GM21717 (cell line): ENCODE results near the gene HSPD1.

Experiments
- ATAC-seq: cut with Tn5 transposase; IDR thresholded peaks from one replicate; pipeline ENCODE4 v1.9.1; 2021; ENCODE audit warnings: mild to moderate bottlenecking, moderate library complexity; ENCODE audit not compliant: unreplicated experiment

Gene HSPD1

DNA sequence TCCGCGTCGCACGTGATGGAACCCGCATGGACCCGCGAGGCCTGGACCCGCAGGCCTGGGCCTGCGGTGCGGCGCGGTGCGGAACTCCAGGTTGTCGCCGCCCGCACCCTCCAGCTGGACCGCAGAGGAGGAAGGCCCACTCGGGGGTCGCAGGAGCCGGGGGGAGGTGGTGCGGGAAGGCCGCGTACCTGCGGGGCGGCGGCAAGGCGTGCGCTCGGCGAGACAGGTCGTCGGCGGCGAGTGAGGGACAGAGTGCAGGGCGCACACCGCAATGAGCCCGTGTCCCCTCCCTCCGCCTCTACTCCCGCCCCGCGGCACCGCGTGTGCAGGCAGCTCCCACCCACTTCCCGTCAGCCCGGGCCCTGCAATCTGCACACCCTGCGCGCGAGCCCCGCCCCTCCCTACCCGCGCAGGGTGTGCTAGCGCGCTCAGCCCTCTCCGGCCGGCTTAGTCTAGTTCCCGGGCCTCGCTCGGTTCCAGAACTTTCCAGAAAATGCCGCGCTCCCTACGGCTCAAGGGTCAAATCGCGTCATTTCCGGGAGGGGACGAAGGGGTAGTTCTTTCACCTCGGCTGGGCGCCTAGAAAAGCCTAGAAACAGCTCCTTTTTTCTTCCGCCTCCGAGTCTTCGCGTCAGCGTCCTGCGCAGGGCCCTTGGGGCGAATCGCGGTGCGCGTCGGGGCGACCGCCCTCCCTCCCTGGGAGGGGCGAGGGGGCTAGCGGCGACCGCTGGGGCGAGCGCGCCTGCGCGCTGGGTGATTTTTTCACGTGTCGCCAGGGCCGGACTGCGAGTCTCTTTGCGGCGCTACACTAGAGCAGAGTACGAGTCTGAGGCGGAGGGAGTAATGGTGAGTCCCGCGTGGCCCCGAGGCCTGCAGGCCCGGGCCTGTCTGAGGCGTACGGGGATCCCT, at the start of gene HSPD1, which contains the start of gene HSPE1:
Gene HSPD1 (minus strand): TSS at position 247 of the 909 bp plus-strand sequence. CDS start 992 bp downstream, outside the sequence.
Gene HSPE1 (plus strand): TSS at position 786 of the 909 bp plus-strand sequence. CDS start 58 bp downstream, at position 844.
- peak; percentile 84 for ATAC-seq

DNA sequence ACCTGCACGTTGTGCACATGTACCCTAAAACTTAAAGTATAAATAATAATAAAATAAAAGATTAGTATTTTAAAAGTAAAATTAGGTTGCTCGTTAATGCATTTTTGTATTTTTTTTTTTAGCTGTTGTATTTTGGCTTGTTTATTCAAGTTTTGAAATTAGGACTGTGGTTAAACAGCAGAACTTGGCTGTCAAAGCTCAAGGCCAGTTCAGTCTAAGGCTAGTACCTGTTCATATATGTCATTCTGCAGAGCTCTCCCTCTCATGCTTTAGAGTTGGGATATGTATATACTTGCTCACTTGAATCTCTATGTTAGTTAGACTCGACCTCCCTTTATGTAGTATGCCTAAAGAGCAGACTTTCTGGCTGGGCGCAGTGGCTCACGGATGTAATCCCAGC, 48.9 kb upstream of the HSPD1 start:
- no peak for ATAC-seq

DNA sequence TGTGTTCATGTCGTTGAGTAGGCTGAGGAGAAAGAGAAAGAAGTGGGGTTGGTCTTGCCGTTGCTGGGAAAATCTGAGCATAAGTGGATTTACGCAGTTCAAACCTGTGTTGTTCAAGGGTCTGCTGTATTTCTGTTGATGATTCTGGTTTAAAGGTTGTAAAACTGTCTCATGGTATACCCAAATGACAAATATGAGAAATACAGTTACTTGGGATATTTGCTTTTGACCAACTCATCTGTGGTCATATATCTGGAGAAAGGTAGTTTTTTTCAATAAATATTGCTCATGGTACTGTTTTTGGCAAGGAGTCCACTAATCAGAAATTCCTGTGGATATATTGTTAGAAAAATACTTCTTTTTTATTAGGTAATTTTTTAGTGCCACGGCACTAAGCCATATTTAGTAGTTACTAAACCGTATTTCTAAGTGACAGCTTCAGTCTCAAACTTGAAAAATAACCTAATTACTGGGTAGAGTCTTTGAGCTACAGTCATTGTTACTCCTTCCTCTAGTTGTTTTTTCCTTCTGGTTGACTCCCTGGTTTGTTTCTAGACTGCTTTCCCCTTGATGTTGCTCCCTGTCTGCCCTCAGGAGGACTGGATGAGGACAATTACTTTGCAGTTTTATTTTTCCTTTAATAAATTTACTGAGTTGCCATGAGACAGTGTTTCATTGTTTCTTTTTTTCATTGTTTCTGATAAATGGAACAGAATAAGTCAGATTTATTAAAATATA, 47.7 kb upstream of the HSPD1 start:
- ATAC-seq: no peak

DNA sequence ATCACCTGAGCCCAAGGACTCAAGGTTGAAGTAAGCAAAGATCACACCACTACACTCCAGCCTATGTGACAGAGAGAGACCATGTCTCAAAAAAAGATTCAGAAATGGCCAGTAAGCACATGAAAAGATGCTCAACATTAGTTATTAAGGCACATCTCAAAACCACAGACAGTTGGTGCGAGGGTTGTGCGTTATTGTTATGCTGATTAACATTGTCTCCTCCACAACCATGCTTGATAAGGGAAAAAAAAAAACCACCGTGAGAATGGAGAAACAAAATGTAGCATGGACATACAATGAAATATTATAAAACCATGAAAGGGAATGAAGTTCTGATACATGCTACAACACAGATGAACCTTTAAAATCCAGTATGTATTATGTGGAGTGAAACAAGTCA, 43.6 kb upstream of the HSPD1 start:
- ATAC-seq: no peak

DNA sequence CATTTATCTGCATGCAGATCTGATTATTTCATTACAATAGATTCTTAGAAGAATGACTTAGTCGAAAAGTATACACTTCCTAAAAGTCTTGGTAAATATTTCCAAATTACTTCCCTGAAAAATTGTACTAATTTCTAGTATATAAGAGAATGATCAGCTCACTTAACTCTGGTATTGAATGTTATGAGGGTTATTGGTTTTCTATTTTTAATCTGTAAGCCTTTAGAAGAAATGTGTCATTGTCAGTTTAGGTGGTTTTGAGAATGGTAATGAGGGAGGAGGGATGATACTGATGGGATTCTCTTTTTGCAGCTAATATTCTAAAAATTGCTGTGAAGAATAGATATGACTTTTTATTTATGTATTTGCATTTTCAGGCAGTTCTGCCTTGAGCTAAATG, 40.1 kb upstream of the HSPD1 start:
- no peak for ATAC-seq

DNA sequence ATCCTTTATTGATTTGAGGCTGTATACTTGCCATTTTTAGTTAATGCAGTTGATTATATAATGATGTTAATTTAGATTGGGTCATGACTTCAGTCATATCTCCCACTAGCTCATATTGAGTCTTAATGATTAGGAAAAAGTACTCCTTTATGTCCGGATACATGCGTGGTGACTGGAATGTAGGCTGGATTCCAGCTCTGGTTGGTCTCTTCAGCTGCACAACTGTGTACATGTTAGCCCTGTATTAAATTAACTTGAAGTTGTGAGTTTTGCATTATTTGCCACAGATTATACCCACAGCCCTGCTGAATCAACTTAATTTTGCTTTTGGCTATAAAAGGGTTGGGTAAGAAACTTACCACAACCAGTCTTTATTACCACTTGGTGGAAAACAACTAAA, 38.8 kb upstream of the HSPD1 start:
- ATAC-seq: no peak

DNA sequence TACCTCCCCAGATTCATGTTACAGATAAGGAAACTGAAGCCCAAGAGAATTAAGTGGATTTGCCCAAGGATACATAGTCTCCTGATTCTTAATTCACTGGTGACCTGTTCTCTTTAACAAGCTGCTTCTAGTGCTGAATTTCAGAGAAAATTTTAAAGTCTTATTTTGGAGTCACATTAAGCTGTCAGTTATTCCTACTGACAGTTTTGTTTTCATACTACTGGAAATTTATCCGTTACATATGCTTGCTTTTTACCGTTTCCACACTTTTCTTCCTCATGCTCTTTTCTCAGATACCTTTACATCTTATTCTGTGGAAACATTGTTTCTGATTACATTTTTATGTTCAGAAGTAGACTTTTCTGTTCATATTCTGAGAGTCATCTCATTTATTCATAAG, 17.5 kb upstream of the HSPD1 start:
- ATAC-seq: no peak

DNA sequence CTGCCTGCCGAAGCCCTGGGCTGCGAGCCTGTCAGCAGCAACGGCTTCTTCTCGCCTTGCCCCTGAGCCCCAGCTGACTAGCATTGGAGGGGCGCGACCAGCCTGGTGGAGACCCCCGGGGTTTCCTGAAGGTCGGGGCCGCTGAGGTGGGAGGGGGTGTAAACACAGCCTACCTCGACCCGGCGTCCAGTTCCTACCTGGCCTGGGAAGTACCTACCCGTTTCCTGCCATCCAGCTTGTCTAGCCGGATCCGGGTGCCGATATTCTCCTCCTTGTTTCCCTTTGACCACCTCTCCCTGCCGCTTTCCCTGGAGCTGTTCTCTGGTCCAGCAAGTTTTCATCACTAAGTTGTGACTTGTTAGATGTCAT, 16.7 kb upstream of the HSPD1 start:
- peak; percentile 14 for ATAC-seq

DNA sequence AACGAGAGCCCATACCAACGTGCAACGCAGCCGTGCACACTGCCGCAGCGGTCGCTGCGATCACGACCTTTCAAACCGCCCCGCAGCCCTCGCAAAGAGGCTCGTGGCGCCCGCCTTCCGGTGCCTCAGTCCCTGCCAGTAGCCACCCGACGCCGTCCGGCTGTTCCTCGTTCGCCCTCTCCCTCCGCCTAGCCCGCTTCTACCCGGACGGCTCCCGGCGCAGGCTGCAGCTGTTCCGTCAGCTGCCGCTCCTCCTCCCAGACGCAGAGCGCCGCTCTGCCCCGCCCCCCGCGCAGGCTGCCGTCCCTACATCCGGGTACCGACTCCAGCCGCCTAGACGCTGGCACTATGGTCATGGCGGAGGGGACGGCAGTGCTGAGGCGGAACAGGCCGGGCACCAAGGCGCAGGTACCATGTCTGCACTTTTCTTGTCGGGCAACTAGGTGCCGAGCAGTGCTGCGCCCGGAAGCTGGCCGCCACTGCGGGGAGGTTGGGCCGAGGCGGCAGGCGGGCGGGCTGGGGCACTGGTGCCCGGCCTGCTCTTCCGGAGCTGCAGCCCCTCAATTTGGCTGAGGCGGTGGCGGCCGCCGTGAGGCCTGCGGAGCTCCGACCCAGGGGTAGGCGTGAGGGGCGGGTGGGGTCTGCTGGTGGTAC, 16.2 kb upstream of the HSPD1 start, which contains the start of gene MOB4:
Gene MOB4 (plus strand): TSS at position 328 of the 654 bp plus-strand sequence. CDS start 21 bp downstream, at position 349.
- ATAC-seq: peak; percentile 95

DNA sequence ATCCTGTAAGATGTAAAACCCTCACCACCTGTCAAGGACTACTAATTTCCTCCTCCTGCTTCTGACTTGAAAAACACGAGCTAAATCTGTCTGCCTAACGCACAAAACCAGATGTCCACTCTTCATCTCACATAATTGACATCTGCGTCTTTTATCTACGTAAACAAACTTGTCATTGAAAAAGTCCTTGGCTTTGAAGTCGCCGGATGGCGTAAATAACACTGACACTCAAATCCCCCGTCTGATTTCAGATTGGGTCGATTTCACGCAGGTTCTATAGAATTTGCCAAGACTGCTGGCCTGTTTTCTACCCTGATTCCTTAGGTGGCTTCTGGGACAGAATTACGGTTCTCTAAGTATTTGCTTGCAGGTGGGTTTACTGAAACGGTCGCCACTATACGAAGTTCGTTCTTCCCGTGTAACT, 15.7 kb upstream of the HSPD1 start:
- ATAC-seq: peak; percentile 9

DNA sequence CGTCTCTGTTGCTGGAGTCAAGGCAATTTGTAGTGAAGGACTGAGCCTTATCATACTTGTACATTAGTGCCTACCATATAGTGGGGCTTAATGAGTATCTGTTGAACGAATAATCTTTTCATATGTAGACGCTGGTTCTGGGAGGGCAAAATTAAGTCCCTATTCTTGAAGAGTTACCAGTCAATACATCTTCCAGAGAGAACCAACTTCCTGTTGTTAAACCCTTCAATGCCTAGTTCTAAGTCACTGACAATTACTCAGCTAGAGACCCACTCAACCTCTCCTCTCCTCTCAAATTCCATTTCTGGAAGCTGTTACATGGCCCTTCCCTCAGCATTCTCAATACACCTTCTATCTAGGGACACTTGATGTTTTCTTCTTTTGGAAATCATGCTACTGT, 15.1 kb upstream of the HSPD1 start:
- ATAC-seq: no peak

DNA sequence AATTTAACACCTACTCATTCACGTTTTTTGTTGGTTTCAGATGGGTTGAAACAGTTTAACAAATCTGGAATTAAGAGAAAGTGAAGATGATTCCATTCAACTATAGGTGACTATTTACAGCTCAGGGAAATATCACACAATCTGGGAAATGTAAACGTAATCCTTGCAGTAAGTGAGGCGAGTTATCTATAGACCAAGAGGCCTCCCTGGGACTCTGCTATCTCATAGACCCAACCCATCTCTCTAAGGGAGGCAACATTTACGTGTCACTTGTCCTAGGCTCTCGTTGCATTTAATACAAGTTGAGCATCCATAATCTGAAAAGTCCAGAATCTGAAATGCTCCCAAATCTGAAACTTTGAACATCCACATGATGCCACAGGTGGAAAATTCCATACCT, 14.3 kb upstream of the HSPD1 start:
- no peak for ATAC-seq

DNA sequence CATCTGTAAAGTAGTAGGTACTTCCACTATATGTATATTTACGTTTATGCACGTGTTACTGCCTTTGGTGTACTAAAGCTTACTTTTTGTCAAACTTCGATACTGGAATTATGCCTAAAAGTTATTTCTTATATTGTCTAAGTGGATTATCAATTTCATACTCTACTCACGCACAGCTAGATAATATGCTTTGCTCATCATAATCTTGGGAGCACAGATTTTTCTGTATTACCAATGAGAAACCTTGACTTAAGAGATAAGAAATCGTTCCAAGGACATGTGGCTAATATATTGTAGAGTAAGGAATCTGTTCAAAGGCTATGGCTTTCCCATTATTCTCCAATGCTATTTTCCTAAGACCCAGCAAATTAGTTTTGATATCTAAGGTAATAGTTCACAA, 7.0 kb upstream of the HSPD1 start:
- no peak for ATAC-seq

DNA sequence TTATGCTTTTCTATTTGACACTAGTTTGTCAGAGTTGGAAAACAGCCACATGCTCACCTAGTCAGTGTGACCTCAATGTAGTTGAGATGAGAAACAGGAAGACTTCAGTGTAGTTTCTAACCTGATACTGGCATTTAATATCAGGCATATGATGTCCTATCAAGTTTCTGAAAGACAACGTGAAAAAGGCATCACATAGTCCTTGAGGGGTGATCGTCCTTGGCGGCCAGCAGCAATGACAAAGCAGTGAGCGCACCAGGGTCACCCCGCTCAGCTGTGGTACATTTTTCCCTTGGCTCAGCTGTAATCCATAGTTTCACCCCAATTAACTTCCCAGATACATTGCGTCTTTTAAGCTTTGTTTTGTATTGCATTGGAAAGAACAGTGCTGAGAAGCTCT, 4.9 kb upstream of the HSPD1 start:
- ATAC-seq: no peak

DNA sequence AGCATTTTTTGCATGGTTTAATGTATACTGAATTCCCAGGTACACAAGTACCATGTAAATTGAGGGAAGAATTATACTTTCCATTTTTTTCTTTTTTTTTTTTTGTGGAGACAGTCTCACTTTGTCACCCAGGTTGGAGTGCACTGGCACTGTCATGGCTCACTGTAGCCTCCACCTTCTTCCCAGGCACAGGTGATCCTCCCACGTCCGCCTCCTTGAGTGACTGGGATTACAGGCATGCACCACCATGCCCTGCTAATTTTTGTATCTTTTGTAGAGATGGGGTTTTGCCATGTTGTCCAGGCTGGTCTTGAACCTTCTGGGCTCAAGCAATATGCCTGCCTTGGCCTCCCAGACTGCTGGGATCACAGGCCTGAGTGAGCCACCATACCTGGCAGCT, 4.4 kb upstream of the HSPD1 start:
- no peak for ATAC-seq

DNA sequence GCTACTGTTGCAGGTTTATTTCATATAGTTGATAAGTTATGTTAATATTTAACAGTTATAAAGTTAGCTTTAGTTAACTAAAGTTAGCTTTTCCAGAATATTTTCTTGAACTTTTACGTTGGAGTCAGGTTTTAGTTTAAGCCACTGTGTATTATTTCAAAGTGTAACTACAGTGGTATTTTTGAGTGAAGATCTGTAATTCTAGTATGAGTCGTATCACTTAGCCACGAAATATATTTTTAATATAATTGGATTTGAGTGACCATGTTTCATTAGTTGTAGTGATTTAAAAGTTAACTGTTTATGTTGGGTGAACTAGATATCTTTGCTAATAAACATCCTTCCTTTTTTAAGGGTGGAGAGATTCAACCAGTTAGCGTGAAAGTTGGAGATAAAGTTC, 3.0 kb upstream of the HSPD1 start:
- ATAC-seq: no peak

DNA sequence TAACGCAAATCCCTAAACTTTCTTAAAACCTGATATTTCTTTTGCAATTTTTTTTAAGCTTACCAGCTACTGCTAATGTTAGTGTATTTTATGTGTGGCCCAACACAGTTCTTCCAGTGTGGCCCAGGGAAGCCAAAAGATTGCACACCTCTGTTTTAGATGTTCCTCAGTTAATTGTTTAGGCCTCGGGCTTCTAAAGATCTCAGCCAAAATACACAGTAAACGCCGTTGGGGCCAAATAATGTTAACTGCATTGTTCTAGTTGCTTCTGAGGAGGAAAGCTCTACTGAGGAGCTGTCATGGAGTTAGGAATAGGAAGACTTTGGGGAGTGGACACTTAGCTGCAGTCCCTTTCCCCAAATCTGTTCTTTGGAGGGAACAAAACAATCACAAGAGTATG, 2.6 kb upstream of the HSPD1 start:
- no peak for ATAC-seq

DNA sequence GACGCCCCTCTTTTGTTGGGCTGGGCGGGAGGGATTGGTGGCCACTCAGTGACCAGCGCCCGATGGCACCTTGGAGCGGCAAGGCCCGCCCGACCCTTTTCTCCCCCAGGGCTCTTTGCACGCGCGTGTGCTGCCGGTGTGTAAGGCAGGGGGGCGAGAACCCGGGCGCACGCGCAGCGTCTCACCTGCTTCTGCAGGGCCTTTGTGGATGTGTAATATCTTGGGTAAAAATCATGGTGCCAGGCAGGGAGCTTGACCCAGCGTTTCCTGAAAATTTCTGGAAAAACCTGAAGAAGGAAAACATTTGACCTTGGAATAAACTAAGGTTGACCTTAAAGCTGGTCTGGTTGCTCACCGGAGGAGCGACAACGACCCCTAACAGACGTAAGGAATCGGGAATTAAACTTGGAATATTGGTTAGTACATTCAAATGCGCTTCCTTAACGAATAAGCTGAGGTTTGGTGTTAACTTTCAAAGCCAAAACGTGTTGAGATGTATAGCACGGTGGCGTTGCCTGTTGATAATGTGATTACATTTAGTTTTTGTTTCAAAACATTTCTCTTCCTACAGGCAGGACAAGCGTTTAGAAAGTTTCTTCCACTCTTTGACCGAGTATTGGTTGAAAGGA, 977 bp upstream of the HSPD1 start:
- peak; percentile 13 for ATAC-seq

DNA sequence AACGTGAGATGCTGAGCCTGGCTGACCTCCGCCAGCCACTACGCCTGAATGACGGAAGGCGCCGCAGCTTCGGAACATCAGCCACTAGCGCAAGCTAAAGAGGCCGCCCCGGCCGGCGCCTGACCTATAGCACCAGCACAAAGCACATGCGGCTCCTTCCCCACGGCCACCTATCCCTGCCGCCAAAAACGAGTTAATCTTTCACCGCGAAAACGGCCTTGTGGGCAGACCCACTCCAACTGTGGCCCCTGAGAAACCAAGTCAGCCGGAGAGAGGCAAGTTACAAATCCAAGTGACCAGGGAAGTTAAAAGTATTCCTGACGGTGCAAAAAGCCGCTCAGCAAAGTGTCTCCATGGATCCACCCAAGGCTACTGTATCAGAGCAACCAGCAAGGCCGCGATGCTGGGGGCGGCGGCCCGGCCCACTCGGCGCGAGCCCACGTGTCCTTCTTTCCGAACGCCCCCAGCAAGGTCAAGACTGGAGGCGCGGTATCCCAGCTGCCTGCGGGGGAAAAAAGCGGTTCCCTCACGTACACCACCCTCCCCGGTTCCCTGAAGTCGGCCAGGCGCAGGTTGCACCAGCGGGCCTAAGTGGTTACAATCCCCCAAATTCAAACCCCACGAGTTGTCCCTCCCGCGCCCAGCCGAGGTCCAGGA, 575 bp downstream of the HSPD1 start:
- ATAC-seq: peak; percentile 13

DNA sequence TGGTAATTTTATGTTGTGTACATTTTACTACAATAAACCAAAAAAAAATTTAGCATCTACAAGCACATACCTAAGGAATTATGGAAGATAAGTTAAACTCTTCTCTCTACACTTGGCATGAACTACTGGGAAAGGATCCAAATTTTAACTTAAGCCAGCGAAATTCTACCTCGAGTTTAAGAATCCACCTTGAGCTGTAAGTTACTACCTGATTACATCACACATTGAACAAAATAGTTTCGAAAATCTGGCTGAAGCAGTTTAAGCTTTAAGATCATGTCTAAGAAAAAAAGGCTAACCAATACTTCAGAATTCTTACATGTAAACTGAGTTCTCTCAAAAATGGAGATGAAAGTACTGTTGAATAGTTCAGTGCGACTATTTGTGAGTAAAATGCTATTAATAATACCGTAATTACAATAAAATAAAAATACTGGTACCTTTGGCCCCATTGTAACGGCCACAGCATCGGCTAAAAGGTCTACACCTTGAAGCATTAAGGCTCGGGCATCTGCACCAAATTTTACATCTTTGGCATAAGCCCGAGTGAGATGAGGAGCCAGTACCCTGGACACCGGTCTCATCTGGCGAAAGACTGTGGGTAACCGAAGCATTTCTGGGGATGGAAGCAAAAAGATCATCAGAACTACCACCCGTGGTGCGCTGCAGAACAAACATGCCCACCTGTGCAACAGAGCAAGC, 1.3 kb downstream of the HSPD1 start:
- no peak for ATAC-seq
